NCI-H345 (cell line): Measurements from ENCODE around the gene GID8.
A peak's percentile ranks its signal among the peaks of the same experiment; 100 is the strongest.

Experiments used
- DNase-seq: peaks from one replicate; lab custom pipeline; 2025; lab: John Stamatoyannopoulos, UW

GID8 gene

DNA sequence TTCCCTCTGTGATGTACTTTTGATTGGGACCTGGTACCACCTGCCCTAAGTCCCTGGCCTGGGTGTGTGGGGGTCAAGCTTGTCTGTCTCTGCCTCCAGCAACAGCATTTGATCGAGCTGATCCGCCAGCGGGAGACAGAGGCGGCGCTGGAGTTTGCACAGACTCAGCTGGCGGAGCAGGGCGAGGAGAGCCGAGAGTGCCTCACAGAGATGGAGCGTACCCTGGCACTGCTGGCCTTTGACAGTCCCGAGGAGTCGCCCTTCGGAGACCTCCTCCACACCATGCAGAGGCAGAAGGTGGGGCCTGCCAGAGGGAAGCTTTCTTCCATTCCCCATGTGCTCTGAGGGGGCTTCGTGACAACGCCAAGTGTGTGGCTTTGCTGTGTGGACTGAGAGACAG lies 5.4 kb downstream of the GID8 start:
- no peak for DNase-seq

DNA sequence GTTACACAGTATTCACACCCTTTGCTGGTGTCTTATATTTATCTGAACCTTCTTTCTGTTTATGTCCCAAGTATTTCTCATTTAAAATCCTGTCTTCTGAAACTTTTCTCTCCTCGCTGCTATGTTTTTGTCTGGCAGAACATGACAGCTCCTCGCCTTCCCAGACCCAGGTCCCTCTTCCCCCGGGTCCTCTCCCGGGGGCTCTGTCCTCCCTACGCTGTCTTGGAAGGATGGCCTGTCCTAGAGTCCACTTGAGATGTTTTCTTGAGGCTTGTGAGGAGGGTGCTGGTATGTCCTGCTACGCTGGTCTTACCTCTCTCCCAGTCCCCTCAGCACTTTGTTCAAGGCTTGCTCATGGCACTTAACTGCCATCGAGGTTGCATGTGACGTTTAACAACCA lies 6.2 kb downstream of the GID8 start:
- DNase-seq: no peak

DNA sequence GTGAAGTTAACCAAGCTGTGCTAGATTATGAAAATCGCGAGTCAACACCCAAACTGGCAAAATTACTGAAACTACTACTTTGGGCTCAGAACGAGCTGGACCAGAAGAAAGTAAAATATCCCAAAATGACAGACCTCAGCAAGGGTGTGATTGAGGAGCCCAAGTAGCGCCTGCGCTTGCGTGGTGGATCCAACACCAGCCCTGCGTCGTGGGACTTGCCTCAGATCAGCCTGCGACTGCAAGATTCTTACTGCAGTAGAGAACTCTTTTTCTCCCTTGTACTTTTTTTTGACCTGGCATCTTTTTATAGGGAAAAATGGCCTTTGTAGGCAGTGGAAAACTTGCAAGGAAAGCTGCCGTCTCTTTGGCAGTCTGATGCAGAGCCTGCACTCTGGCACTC lies 6.8 kb downstream of the GID8 start:
- no peak for DNase-seq

DNA sequence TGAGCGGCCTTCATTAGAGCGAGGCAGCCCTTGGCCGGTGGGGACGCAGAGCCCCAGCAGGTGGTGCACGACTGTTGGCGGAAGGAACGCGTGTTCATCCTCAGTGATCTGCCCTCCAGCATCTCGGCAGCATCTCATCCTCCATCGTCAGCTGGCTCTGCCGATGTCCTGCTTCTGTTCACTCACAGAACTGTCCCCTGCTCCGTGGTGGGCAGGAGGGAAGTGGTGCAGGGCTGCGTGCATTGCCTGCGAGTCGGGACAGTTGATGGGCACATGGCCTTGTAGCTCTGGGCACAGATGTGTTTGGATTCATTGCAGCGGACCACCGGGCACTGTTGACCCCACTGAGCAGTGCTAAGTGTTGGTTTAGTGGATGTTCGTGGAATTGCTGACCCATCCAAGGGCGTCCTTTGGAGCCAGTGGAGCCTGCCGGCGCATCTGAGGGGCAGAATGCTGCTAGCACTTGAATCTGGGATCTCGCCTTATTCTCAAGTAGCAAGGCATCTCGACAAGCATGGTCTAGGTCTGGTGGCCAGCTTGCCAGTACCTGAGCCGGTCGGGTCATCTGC lies 7.9 kb downstream of the GID8 start:
- DNase-seq: no peak

DNA sequence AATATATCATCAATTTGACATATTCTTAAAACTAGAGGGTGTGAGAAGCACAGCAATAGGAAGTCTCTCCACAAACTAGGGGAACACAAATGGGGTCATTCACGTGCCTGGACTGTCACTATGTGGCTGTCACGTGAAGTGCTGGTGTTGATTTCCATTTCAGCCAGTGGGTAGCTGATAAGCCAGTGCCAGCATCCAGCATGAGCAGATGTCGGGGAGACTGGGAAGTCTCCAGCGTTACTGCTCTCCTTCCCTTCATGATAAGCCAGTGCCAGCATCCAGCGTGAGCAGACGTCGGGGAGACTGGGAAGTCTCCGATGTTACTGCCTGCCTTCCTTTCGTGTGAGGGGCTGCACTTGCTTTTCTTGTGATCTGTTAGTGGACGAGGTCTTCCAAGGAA lies 9.0 kb downstream of the GID8 start:
- no peak for DNase-seq

DNA sequence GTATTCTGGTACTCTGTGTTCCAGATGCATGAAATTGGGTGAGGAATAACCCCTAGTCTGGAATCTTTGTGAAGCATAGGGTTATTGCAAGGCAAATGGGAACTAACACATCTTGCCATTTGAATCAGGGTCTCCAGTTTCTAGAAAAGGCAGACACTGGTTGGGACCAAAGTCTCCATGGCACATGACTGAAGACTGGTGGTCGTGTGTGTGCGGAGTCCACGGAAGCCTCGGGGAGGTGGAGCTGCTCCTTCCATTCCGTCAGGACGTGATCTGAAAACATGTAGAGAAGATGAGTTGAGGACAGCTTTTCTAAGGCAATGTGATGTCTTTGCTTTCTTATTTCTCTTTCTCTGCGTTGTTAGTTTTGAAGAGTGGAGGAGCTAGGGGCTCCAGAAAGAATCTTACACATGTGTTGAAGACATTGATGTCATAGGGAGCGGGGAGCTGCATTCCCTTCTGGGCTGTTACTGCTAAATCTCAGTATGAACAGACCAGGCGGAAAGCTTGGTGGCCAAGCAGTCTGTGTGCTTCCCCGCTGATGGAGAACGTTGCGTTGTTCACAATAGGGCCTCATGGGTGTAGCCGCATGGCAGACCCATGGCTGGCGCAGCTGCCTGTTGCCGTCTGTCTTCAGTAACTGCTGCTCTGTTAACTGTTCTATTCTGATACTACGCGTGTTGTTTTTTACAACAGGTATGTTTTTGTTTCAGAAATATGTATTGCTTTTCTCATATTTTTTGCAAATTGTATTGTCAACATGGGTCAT lies 9.8 kb downstream of the GID8 start:
- no peak for DNase-seq

DNA sequence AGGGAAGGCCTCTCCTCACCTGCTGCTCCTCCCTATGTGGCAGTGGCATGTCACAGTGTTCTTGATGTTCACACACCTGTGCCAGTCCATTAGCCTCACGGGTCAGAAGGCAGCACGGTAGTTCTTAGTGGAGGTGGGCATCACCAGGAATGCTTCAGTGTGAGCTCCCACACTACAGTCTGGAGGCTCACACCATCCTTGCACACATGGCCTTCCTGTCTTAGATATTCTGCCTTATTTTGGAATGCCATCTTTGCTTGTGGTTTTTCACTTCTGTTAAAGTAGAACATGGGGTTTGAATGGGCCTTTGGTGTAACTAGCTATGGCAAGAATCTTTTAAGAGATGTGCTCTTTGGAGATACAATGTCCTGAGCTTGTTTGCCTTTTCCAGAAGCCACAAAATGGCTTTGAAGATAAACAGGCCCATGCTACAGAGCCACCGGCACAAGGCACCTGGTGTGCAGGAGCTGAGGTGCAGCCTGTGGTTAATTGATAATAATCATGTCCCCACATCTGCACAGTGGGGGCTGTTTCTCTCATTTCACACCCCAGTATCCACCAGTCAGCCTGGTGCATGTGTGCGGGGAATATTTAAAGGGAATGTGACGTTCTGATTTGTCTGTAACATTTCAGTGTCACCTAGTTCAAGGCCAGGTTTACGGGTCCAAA lies 11.3 kb downstream of the GID8 start:
- no peak for DNase-seq

DNA sequence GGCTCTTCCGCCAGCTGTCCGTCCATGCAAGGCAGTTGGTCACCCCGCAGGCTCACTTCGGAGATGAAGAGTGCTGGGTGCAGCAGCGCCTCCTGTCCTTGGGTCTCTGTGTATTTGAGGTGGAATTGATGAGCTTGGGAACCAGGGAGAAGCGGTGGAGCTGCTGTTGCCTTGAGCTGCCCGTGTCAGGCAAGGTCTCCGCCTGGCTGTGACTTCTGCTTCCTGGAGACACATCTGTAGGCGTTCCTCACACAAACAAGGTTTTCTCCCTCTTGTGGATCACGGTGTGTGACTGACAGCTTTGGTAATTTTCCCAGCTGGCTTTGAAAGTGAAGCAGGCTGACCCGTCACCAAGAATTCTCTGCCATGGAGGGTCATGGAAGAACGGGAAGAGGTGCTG lies 12.0 kb downstream of the GID8 start:
- DNase-seq: no peak

DNA sequence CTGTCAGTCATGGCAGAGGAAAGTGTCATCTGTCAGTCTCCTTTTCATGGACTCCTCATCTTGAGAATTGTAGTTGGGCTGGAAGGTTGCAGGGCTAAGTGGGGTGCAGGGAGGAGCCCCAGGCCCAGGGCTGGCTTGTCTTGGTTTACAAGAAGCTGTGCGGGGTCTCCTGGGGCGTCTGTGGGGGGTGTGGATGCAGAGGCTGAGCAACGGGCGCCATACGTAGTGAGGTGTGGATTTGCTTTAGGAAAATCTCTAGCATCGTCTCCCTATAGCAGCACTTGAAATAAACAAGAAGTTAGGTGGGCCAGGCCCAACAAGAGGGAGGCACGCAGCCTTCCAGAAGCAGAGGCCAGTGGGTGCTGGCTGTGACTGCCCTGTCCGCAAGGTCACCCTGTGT lies 12.8 kb downstream of the GID8 start:
- no peak for DNase-seq

DNA sequence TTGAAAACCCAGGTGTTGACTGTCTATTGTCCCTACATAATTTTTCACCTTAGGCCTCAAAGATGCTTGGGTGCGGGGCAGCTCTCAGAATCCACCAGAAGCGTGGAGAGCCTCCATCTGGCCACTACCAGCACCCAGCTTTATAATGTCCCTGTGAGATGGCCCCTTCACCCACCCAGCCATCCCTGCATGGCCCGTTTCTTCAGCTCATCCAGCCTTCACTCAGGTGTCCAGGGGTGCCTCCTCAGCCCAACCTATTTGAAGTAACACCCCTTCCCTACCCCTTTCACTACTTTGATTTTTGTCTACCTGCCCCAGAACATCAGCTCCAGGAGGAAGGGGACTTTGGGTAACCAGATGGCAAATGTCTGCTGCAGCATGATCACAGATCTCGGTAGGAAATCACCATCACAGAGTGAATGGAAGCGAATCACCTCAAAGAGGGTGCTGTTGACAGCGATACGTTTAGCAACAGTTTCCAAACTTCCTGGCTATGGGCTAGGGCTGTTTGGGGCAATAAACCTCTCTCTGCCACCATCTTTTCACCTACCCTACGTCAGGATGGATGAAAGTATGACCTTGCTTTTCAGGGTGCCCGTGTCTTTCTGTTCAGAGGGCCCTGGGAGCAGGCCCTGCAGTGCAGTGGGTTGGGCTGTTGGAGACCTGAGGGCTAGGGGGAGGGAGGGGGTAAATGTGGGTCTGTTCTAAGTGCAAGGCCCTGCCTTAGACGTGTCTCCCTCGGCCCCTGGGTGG lies 13.4 kb downstream of the GID8 start:
- DNase-seq: no peak

DNA sequence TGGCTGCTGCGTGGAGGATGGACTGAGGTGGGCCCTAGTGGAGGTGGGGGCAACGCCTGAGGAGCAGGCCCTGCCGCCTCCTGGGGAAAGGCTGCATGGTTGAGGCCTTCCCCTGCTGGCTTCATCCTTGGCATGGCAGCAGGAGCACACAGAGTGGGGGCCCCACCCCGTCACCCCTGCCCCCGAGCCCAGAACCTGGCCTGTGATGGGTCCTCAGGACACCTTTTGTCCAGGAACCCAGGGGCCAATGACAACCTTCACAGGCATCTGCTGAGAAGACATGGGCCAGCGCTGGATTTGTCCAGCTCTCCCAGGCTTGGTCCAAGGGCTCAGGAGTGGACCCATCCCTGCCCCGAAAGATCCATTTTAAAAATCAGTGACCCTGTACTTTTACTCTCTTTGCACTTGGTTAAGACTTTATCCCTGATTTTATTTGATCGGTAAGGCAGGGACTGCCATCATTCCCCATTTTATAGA lies 14.0 kb downstream of the GID8 start:
- DNase-seq: no peak

DNA sequence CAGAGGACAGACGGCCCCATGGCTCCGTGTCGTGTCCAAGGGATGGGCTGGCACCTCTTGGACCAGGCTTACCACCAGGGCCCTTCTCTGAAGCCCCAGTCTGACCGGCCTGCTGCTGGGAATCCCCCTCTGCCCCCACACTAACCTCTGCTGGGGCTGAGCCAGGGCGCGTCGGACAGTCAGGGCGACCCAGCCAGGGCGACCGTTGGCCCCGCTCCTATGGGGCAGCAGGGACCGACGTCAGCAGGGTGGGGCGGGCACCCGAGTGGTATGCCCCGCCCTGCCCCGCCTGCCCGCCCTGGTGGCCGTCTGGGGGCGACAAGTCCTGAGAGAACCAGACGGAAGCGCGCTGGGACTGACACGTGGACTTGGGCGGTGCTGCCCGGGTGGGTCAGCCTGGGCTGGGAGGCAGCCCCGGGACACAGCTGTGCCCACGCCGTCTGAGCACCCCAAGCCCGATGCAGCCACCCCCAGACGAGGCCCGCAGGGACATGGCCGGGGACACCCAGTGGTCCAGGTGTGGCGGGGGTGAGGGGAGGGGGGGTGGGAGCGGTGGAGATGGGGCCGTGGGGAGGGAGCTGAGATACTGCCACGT lies 14.5 kb downstream of the GID8 start, which contains the start of gene SLC17A9:
Gene SLC17A9, plus strand, starts transcription at position 337 of the 595 bp plus-strand sequence. Its CDS starts 122 bp downstream, at position 459.
- no peak for DNase-seq

DNA sequence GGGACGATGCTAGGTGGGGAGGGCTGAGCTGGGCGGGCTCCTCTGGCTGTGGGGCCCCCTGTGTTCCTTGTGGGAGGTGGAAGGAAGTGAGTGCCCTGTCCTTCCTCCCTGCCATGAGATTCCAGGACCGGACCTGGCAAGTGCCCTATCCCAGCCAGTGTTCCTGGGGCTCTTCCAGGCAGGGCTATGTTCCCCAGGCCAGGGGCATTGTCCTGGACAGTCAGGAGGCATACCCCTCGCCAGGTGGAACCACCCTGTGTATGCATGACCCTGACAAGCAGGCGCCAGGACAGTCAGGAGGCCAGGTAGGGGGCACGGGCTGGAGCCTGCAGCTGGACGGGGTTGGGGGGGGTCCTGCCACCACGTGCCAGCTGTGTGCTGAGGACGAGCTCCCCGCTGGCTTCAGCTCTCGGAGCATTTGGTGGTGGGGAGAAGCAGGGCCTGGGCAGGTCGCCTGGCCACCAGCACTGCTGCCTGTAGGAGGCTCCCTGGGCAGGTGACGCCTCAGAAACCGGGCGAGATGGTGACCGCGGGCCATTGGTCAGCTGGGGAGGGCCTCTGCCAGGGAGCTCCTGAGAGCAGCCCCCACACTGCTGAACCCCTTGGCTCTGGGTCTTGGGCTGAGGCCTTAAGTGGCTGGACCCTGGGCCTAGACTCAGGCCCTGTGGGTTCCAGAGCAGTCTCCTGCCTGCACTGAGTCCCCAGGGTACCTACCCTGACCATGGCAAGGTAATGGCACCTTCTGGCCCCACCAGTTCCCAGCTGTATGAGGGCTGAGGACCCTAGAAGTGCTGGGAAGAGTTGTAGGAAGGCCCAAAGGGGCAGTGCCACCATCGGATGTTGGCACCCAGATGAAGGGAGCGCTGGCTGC lies 15.3 kb downstream of the GID8 start:
- DNase-seq: no peak

DNA sequence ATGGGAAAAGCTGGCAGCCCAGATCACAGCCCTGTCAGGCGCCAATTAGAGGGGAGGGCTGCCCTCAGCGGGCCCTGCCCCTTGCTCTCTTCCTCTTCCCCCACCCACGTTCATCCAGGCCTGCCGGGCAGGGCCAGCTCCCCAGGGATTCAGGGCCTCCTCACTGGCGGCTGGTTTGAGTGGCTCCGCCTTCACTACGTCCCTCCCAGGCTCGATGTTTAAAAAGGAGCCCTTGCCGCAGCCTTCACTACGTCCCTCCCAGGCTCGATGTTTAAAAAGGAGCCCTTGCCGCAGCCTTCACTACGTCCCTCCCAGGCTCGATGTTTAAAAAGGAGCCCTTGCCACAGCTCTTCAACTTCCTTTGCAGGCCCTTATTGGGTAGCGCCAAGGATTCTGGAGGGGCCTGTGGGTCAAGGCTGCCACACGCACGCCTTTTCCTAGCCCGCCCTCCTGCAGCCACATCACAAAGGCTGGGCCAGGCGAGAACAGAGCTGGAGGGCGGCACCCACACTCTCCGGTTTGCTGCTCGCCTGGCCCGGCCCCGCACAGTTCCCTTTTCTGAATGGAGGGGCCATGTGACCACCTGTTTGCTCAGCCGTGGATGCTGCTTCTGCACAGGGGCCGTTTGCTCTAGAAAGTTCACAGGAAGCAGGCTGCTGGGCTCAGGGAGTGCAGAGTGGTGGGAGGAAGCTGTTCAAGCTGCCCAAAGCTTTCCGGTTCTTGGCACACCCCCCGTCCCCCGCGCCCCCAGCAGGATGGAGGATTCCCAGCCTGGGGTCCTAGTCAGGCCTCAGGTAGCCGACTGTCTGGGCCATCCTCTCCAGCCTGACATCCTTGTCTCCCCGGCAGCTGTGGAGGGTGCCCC lies 16.1 kb downstream of the GID8 start:
- DNase-seq: peak; percentile 85

DNA sequence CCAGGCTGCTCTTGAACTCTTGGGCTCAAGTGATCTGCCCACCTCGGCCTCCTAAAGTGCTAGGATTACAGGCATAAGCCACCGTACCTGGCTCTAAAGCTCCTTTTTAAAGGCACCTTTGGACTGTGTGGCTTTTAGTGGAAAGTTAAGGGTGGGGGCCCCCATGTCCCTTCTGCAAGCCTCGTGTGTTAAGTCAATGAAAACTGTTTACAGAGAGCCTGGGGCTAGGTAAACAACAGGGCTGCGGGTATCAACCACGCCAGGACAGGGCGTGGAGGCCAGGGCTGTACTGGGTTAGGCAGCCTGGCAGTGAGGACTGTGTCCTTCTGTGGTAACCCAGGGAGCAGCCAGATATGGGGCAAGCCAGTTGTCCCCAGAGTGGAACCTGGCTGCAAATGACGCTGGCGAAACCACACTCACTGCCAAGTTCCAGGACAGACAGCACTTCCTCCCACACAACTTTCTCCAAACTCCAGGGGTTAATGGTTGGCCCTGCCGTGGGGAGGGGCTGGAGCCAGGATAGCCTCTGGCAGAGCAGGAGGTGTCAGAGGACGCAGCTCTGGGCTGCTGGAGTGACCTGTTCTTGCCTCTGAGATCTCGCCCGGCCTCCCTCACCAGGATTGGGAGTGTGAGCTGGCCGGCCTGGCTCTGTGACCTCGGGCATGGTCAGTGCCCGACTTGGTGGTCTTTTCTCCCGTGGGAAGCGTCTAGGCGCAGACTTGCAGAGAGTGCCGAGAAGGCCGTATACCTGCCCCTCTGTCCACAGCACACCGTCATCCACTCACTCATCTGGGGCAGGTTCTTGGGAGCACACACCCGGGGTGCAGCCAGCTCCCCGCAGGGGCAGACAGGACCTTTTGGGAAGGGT lies 17.8 kb downstream of the GID8 start:
- DNase-seq: no peak

DNA sequence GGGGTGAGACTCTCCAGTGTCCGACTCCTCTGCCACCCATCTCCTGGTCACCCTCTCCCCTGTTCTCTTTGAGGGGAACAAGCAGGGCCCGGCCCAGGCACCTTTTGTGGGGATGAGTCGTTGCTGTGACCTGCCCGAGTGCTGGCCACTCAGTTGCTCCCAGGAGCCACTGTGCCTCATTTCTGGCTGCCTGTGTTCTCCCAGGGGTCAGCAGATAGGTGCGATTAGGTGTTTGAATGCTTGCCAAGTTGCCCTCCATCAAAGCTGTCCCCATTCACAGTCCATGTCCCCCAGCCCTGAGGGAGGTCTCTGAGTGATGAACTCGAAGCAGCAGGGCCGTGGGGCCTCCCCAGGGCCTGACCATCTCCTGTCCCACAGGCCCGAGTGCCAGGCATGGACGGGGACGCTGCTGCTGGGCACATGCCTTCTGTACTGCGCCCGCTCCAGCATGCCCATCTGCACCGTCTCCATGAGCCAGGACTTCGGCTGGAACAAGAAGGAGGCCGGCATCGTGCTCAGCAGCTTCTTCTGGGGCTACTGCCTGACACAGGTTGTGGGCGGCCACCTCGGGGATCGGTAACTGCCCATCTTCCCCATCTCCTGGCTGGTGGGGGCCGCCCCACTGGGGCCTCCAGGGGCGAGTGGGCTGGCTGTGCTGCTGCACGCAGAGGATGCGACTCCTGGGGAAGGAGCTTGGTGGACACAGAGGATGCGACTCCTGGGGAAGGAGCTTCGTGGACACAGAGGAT lies 18.6 kb downstream of the GID8 start:
- no peak for DNase-seq

DNA sequence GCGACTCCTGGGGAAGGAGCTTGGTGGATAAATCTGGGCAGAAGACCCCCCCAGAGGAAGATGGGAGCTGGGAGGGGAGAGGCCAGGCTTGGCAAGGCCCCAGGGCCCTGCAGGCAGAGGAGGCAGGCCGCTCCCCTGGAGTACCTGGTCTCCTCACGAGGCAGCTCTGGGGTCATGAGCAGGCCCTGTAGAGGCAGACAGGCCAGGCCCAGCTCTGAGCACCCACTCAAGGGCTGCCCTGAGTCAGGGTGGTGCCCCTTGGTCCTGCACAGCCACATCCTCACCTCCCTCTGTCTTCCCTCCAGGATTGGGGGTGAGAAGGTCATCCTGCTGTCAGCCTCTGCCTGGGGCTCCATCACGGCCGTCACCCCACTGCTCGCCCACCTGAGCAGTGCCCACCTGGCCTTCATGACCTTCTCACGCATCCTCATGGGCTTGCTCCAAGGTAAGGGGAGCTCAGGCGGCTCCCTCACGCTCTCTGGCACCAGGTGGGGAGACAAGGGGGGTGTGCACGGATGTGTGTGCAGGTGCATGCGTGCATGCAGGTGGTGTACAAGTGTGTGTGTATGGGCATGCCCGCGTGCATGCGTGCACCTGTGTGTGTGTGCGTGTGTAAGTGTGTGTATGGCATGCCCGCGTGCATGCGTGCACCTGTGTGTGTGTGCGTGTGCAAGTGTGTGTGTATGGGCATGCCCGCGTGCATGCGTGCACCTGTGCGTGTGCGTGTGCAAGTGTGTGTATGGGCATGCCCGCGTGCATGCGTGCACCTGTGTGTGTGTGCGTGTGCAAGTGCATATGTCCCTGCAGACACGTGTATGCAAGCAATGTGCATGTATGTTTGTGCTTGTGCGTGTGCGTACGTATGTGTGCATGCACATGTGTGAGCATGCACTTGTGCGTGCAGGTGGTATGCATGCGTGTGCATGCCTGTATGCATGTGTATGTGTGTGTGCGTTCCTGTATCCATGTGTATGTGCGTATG lies 19.5 kb downstream of the GID8 start:
- DNase-seq: no peak
